Measurements from ENCODE around the gene ACAA1. TPM values are rescaled to one million over a fixed set of nuclear protein-coding genes. Genes with fewer than 3 reads are reported as not detected.

The ACAA1 gene
- total RNA-seq, 2 experiments from 2014 or later = 56.4 to 58.9 TPM

GRCh38 chr3:38114052-38114874 lies 22.7 kb downstream of the ACAA1 start:
- no peak for ATAC-seq (ENCODE audit: poor library complexity)
- H3K36me3 Mint-ChIP-seq (ENCODE audit: low read depth) = peaks cover 4% of the 10 kb centered on the region
- no peak overlapping the region for H3K27ac Mint-ChIP-seq
- H3K4me3 Mint-ChIP-seq = no peak overlapping the region
- no peaks in the 10 kb centered on the region for H3K36me3 ChIP-seq (ENCODE audit: insufficient read depth, low read length)
- DNase-seq = peak in 1 of 14 experiments; percentile 19
- H3K27me3 Mint-ChIP-seq = no peaks in the 10 kb centered on the region
- intact Hi-C loops (cut with DNase I, micrococcal nuclease) = loop anchor here in 1 of 2 experiments (10.0 kb wide), 1 partner anchor 541 kb away; no protein-coding TSS in a partner anchor
- no peak overlapping the region for H3K4me3 ChIP-seq (ENCODE audit: low read length)
- no peaks in the 10 kb centered on the region for H3K27me3 ChIP-seq (ENCODE audit: control insufficient read depth in 1 of 2, insufficient read depth in 2 of 2, low read length in 2 of 2)
- H3K4me1 ChIP-seq (ENCODE audit: insufficient read depth, low read length) = peaks cover 6% of the 10 kb centered on the region
- CTCF ChIA-PET = no interaction called here
- no peak overlapping the region for H3K27ac ChIP-seq (ENCODE audit: low read depth in 1 of 2, low read length in 2 of 2)
- H3K9me3 Mint-ChIP-seq = no peaks in the 10 kb centered on the region
- POLR2A ChIA-PET = no interaction called here
- H3K9me3 ChIP-seq (ENCODE audit: control insufficient read depth in 1 of 2, insufficient read depth in 1 of 2, low read length in 2 of 2) = no peaks in the 10 kb centered on the region
- no peak for TF ChIP-seq CTCF (IDR thresholded peaks at IDR 0.05)
- H3K4me1 Mint-ChIP-seq (ENCODE audit: low read depth) = peaks cover 11% of the 10 kb centered on the region

GRCh38 chr3:38112378-38112761 lies 24.6 kb downstream of the ACAA1 start:
- Mint-ChIP-seq H3K27me3 (no peaks in the 10 kb centered on the region), H3K9me3 (no peaks in the 10 kb centered on the region), H3K4me3 (no peak overlapping the region), H3K27ac (no peak overlapping the region), H3K4me1 (ENCODE audit: low read depth) (no peaks in the 10 kb centered on the region), H3K36me3 (ENCODE audit: low read depth) (no peaks in the 10 kb centered on the region)
- intact Hi-C loops (cut with DNase I, micrococcal nuclease) = loop anchor here in 1 of 2 experiments (10.0 kb wide), 1 partner anchor 542 kb away; no protein-coding TSS in a partner anchor
- no peaks in the 10 kb centered on the region for H3K27me3 ChIP-seq (ENCODE audit: control insufficient read depth in 1 of 2, insufficient read depth in 2 of 2, low read length in 2 of 2)
- H3K9me3 ChIP-seq (ENCODE audit: control insufficient read depth in 1 of 2, insufficient read depth in 1 of 2, low read length in 2 of 2) = no peaks in the 10 kb centered on the region
- no peaks in the 10 kb centered on the region for H3K4me1 ChIP-seq (ENCODE audit: insufficient read depth, low read length)
- POLR2A ChIA-PET = no interaction called here
- ATAC-seq (ENCODE audit: poor library complexity) (no peak), DNase-seq (peak in 1 of 14 experiments; percentile 27)
- no peak for TF ChIP-seq CTCF (IDR thresholded peaks at IDR 0.05)
- CTCF ChIA-PET = no interaction called here
- no peak overlapping the region for H3K4me3 ChIP-seq (ENCODE audit: low read length)
- H3K36me3 ChIP-seq (ENCODE audit: insufficient read depth, low read length) = no peaks in the 10 kb centered on the region
- H3K27ac ChIP-seq (ENCODE audit: low read depth in 1 of 2, low read length in 2 of 2) = no peak overlapping the region

GRCh38 chr3:38111696-38112377 lies 25.1 kb downstream of the ACAA1 start:
- H3K4me1 ChIP-seq (ENCODE audit: insufficient read depth, low read length) = no peaks in the 10 kb centered on the region
- H3K36me3 ChIP-seq (ENCODE audit: insufficient read depth, low read length) = no peaks in the 10 kb centered on the region
- H3K36me3 Mint-ChIP-seq (ENCODE audit: low read depth) = no peaks in the 10 kb centered on the region
- POLR2A ChIA-PET = no interaction called here
- H3K27me3 Mint-ChIP-seq = no peaks in the 10 kb centered on the region
- no peaks in the 10 kb centered on the region for H3K9me3 ChIP-seq (ENCODE audit: control insufficient read depth in 1 of 2, insufficient read depth in 1 of 2, low read length in 2 of 2)
- intact Hi-C loops (cut with DNase I, micrococcal nuclease) = loop anchor here in 1 of 2 experiments (10.0 kb wide), 1 partner anchor 543 kb away; no protein-coding TSS in a partner anchor
- DNase-seq (peak in 1 of 14 experiments; percentile 22), ATAC-seq (ENCODE audit: poor library complexity) (no peak)
- no peaks in the 10 kb centered on the region for H3K27me3 ChIP-seq (ENCODE audit: control insufficient read depth in 1 of 2, insufficient read depth in 2 of 2, low read length in 2 of 2)
- H3K27ac Mint-ChIP-seq = no peak overlapping the region
- no peak overlapping the region for H3K4me3 ChIP-seq (ENCODE audit: low read length)
- H3K4me1 Mint-ChIP-seq (ENCODE audit: low read depth) = no peaks in the 10 kb centered on the region
- CTCF ChIA-PET = no interaction called here
- no peak overlapping the region for H3K4me3 Mint-ChIP-seq
- no peak for TF ChIP-seq CTCF (IDR thresholded peaks at IDR 0.05)
- H3K9me3 Mint-ChIP-seq = no peaks in the 10 kb centered on the region
- no peak overlapping the region for H3K27ac ChIP-seq (ENCODE audit: low read depth in 1 of 2, low read length in 2 of 2)
